Measurements from ENCODE around the gene NEUROG2.

DNA sequence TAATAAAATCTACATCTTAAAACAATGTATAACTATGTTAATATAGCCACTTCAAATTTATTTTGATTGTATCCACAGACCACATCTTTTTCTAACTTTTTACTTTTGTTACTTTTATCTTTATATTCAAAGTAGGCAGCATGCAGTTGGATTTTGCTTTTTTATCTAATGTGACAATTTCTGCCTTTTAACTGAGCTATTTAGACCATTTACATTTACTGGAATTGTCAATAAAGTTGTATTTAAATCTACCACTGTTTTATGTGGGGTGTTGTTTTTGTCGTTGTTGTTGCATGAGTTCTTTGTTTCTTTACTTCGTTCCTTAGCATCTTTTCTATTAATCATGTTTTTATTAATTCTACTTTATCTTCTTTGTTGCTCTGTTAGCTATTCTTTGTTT lies 42.0 kb downstream of the NEUROG2 start:
- TF ChIP-seq, protein P1, sequence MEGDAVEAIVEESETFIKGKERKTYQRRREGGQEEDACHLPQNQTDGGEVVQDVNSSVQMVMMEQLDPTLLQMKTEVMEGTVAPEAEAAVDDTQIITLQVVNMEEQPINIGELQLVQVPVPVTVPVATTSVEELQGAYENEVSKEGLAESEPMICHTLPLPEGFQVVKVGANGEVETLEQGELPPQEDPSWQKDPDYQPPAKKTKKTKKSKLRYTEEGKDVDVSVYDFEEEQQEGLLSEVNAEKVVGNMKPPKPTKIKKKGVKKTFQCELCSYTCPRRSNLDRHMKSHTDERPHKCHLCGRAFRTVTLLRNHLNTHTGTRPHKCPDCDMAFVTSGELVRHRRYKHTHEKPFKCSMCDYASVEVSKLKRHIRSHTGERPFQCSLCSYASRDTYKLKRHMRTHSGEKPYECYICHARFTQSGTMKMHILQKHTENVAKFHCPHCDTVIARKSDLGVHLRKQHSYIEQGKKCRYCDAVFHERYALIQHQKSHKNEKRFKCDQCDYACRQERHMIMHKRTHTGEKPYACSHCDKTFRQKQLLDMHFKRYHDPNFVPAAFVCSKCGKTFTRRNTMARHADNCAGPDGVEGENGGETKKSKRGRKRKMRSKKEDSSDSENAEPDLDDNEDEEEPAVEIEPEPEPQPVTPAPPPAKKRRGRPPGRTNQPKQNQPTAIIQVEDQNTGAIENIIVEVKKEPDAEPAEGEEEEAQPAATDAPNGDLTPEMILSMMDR (IDR thresholded peaks at IDR 0.05; ENCODE audit: low read depth, low read length), result no peak
- TF ChIP-seq, protein P2, sequence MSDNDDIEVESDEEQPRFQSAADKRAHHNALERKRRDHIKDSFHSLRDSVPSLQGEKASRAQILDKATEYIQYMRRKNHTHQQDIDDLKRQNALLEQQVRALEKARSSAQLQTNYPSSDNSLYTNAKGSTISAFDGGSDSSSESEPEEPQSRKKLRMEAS (IDR thresholded peaks at IDR 0.05; ENCODE audit: low read depth, low read length), result no peak
- TF ChIP-seq POLR2A (IDR thresholded peaks at IDR 0.05; ENCODE audit: extremely low read depth, insufficient read length) (no peak), MYC (IDR thresholded peaks at IDR 0.05; ENCODE audit: low read depth, low read length) (no peak)
